Measurements from ENCODE around the gene ANKRD52.

ANKRD52 gene

DNA sequence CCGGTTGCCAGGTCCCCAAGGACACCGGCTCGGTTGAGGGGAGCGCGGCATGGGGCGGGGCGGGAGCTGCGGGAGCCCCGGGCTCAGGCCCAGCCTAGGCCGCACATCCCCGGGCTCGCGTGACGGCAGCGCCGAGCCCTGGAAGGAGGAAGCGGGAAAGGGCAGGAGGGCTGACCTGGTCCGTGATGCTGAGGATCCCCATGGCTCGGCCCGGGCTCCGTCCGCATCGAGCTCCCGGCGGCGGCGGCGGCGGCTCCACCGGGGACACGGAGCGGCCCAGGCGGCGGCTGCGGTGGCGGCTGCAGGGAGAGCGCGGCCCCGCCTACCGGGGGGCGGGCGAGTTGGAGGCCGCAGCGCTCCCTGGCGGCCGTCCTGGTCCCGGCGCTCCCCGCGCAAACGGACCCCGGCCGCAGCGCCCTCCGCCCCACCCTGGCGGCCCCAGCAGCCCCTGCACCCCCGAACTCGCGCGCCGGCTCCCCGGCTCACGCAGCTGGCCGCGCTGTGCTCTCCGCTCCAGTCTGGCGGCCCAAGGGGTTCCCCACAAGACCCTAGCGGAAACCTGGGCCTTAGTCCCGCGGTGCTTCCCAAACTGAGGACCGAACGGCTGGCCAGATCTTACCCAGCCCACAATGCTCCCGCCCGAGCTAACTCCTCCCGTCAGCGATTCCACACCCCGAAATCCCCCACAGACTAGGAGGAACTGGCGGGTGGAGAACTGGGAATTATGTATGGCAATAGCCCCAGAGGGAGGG is at the start of gene ANKRD52:
ANKRD52 (minus strand) TSS at position 317 of the 752 bp plus-strand sequence; CDS start at position 202, 115 bp downstream.
- DNase-seq (ENCODE audit: low read depth) = peak; percentile 37
- peak within 1 kb of the TSS; percentile 77 for H3K4me3 ChIP-seq (ENCODE audit: control insufficient read depth, low read depth, low read length)
- TF ChIP-seq, protein P1, sequence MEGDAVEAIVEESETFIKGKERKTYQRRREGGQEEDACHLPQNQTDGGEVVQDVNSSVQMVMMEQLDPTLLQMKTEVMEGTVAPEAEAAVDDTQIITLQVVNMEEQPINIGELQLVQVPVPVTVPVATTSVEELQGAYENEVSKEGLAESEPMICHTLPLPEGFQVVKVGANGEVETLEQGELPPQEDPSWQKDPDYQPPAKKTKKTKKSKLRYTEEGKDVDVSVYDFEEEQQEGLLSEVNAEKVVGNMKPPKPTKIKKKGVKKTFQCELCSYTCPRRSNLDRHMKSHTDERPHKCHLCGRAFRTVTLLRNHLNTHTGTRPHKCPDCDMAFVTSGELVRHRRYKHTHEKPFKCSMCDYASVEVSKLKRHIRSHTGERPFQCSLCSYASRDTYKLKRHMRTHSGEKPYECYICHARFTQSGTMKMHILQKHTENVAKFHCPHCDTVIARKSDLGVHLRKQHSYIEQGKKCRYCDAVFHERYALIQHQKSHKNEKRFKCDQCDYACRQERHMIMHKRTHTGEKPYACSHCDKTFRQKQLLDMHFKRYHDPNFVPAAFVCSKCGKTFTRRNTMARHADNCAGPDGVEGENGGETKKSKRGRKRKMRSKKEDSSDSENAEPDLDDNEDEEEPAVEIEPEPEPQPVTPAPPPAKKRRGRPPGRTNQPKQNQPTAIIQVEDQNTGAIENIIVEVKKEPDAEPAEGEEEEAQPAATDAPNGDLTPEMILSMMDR (IDR thresholded peaks at IDR 0.05; ENCODE audit: control insufficient read depth, insufficient read depth, low read depth, low read length, missing control alignments) = peak; percentile 40

DNA sequence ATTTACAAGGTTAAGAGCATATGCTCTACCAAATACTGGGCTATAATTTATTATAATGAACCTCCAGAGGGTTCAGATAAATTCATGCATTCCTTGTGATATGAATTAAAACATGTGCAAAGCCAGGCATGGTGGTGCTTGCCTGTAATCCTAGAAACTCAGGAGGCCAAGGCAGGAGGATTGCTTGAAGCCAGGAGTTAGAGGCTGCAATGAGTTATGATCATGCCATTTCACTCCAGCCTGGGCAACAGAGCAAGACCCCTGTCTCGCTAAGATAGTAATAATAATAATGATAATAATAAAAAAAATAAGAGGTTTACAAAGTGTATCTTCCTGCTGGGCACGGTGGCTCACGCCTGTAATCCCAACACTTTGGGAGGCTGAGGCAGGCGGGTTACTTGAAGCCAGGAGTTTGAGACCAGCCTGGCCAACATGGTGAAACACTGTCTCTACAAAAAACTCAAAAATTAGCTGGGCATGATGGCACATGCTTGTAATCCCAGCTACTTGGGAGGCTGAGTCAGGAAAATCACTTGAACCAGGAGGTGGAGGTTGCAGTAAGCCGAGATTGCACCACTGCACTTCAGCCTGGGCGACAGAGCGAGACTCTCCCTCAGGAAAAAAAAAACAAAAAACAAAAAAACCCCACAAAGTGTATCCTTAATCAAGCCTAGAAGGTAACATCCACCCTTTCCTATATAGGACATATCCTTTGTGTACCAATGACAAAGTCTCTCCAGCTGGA is 49.2 kb upstream of the ANKRD52 start:
- TF ChIP-seq, protein P1 (IDR thresholded peaks at IDR 0.05; ENCODE audit: control insufficient read depth, insufficient read depth, low read depth, low read length, missing control alignments) = no peak
- DNase-seq (ENCODE audit: low read depth) = no peak
- no peak overlapping the region for H3K4me3 ChIP-seq (ENCODE audit: control insufficient read depth, low read depth, low read length)

DNA sequence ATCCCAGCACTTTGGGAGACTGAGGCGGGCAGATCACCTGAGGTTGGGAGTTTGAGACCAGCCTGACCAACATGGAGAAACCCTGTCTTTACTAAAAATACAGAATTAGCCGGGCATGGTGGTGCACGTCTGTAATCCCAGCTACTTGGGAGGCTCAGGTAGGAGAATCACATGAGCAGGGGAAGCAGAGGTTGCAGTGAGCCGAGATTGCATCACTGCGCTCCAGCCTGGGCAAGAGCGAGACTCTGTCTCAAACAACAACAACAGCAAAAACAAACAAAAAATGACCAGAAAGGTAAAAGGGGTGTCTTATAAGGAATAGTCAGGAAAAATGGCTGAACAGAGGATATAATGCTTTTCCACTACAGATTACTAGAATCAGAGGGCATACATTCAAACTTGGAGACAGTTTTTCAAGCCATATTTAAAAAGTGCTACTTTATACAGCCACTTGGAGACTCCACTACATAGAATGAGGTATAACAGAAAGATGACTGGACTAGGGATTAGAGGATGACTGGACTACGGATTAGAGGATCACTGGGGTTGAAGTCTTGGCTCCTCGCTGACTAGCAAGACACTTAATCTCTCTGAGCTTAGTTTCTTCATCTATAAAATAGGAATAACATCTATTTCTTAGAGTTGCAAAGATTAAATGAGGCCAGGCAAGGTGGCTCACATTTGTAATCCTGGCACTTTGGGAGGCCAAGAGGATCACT is 46.8 kb upstream of the ANKRD52 start:
- no peak overlapping the region for H3K4me3 ChIP-seq (ENCODE audit: control insufficient read depth, low read depth, low read length)
- TF ChIP-seq, protein P1 (IDR thresholded peaks at IDR 0.05; ENCODE audit: control insufficient read depth, insufficient read depth, low read depth, low read length, missing control alignments) = no peak
- no peak for DNase-seq (ENCODE audit: low read depth)

DNA sequence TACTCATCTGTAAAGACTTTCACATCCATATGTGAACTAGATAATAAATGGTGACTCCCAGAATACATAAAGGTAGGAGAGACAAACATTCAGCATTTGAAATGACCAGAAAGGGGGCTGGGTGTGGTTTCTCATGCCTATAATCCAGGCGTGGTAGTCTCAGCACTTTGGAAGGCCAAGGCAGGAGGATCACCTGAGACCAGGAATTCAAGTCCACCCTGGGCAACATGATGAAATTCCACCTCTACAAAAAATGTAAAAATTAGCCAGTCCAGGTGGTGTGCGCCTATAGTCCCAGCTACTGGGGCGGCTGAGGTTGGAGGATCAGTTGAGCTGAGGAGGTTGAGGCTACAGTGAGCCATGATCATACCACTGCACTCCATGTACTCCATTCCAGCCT is 46.1 kb upstream of the ANKRD52 start:
- TF ChIP-seq, protein P1 (IDR thresholded peaks at IDR 0.05; ENCODE audit: control insufficient read depth, insufficient read depth, low read depth, low read length, missing control alignments) = no peak
- H3K4me3 ChIP-seq (ENCODE audit: control insufficient read depth, low read depth, low read length) = no peak overlapping the region
- no peak for DNase-seq (ENCODE audit: low read depth)

DNA sequence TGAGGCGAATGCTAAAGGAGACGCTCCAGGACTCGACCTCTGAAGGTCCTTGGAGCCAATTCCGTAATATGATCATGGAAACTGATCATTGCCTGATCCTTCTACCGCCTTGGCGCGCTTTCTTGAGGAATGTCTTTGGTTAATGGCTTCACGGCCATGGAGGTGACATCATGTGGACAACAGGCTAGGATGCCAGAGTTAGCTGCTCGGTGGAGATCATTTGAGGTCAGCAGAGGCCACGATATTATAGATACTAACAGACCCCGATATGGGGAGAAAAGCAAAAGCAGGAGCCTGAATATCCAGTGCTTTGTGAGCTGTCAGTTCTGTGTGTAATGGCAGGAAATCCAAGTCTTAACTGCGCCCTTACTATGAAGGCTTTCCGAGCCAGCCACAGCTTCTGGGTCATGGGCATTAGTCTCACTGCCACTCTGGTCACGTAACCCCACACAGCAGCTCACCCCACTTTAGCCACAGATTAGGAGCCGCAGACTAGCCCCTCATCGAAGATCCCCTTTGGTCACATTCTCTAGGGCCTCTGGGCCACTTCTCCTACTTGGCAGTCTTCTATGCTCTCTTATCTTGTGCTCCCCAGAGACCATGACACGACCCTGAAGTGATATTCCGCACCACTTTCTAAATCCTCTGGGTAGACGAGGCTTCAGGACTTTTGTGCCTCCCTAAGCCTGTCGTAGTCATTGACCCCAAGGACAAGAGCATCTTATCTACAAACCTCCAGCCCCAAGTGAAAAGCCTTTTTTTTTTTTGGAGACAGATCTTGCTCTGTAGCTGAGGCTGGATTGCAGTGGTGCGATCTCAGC is 42.7 kb upstream of the ANKRD52 start:
- TF ChIP-seq, protein P1 (IDR thresholded peaks at IDR 0.05; ENCODE audit: control insufficient read depth, insufficient read depth, low read depth, low read length, missing control alignments) = no peak
- no peak for DNase-seq (ENCODE audit: low read depth)
- H3K4me3 ChIP-seq (ENCODE audit: control insufficient read depth, low read depth, low read length) = peak overlapping the region; percentile 93

Data from AG09309 (cell line).